CD14-positive monocyte (primary cell): Measurements from ENCODE around the gene ZC3H4. TPM values are rescaled to one million over a fixed set of nuclear protein-coding genes. Genes with fewer than 3 reads are reported as not detected.

ENCODE experiments used
- DNase-seq, 3 donors: peaks; one replicate each; pipeline ENCODE4 v3.0.0-alpha.2; 2011 to 2022
- H2AFZ ChIP-seq: 2 replicates; pipeline ENCODE4 v1.6.0; 2012; ENCODE audit warnings: mild to moderate bottlenecking, low read depth, low read length, inconsistent platforms; ENCODE audit not compliant: insufficient read depth, poor library complexity, severe bottlenecking
- H3K27ac ChIP-seq, 2 donors: 1 replicate in 1 of 2; 2 replicates in 1 of 2; pipeline ENCODE4 v1.5.1; 2012 to 2013; ENCODE audit warnings: low read length in 2 of 2, control low read depth in 1 of 2, inconsistent platforms in 1 of 2, low read depth in 1 of 2, mild to moderate bottlenecking in 1 of 2
- H3K27me3 ChIP-seq, 2 donors: one replicate each; pipeline versions ENCODE4 v1.6.0 to v1.6.1; 2011 to 2013; ENCODE audit warnings: low read length in 2 of 2; ENCODE audit not compliant: control insufficient read depth in 2 of 2, insufficient read depth in 2 of 2
- H3K36me3 ChIP-seq, 2 donors: replicated peaks in 1 of 2; 1 replicate in 1 of 2; 2 replicates in 1 of 2; pipeline versions ENCODE4 v1.5.1 to v1.6.1; 2012 to 2013; ENCODE audit warnings: low read length in 2 of 2, control low read depth in 1 of 2, inconsistent platforms in 1 of 2, mild to moderate bottlenecking in 1 of 2; ENCODE audit not compliant: insufficient read depth in 2 of 2, control insufficient read depth in 1 of 2
- H3K4me1 ChIP-seq, 2 donors: 1 replicate in 1 of 2; 2 replicates in 1 of 2; pipeline versions ENCODE4 v1.5.1 to v1.6.1; 2012 to 2013; ENCODE audit warnings: low read length in 2 of 2, control low read depth in 1 of 2, inconsistent platforms in 1 of 2, mild to moderate bottlenecking in 1 of 2, moderate library complexity in 1 of 2; ENCODE audit not compliant: insufficient read depth in 2 of 2, control insufficient read depth in 1 of 2
- H3K4me2 ChIP-seq: replicated peaks from 2 replicates; pipeline ENCODE3; 2012; ENCODE audit warnings: low read length, moderate library complexity, mild to moderate bottlenecking; ENCODE audit not compliant: poor library complexity, severe bottlenecking; ENCODE audit errors: extremely low read depth
- H3K4me3 ChIP-seq, 3 experiments: fragments of 200-600 bp in 1 of 3; sonication (generic) in 1 of 3; replicated peaks in 1 of 3; 1 replicate in 2 of 3; 2 replicates in 1 of 3; pipeline ENCODE4 v1.5.1; 2011 to 2013; ENCODE audit warnings: low read length in 3 of 3, mild to moderate bottlenecking in 3 of 3, control low read depth in 2 of 3, low read depth in 2 of 3, inconsistent platforms in 1 of 3, moderate library complexity in 1 of 3
- H3K79me2 ChIP-seq: 2 replicates; pipeline ENCODE4 v1.6.0; 2012; ENCODE audit warnings: mild to moderate bottlenecking, control low read depth, inconsistent platforms, low read length, moderate library complexity; ENCODE audit not compliant: insufficient read depth
- H3K9ac ChIP-seq: 2 replicates; pipeline ENCODE4 v1.6.0; 2017; ENCODE audit warnings: low read length, mild to moderate bottlenecking; ENCODE audit not compliant: insufficient read depth, poor library complexity, severe bottlenecking
- H3K9me3 ChIP-seq, 2 donors: replicated peaks in 1 of 2; 1 replicate in 1 of 2; 2 replicates in 1 of 2; pipeline versions ENCODE4 v1.5.1 to v1.6.1; 2012 to 2013; ENCODE audit warnings: low read length in 2 of 2, control low read depth in 1 of 2; ENCODE audit not compliant: control insufficient read depth in 1 of 2, insufficient read depth in 1 of 2
- H4K20me1 ChIP-seq: 2 replicates; pipeline ENCODE4 v1.6.0; 2012; ENCODE audit warnings: mild to moderate bottlenecking, low read length, control low read depth, moderate library complexity; ENCODE audit not compliant: insufficient read depth
- H3K27ac Mint-ChIP-seq, 7 donors: one replicate each; pipeline ENCODE4 v1.8.0; 2020; ENCODE audit warnings: mild to moderate bottlenecking in 7 of 7, mixed read lengths in 7 of 7, moderate library complexity in 6 of 7, inconsistent platforms in 2 of 7
- H3K27me3 Mint-ChIP-seq, 3 donors: one replicate each; pipeline ENCODE4 v1.8.0; 2021 to 2022; ENCODE audit warnings: low read depth in 3 of 3, mild to moderate bottlenecking in 3 of 3, mixed read lengths in 3 of 3, moderate library complexity in 3 of 3, inconsistent platforms in 1 of 3
- H3K36me3 Mint-ChIP-seq, 2 donors: one replicate each; pipeline ENCODE4 v1.8.0; 2020; ENCODE audit warnings: mixed read lengths in 2 of 2, inconsistent platforms in 1 of 2, mild to moderate bottlenecking in 1 of 2
- H3K4me1 Mint-ChIP-seq: one replicate; pipeline ENCODE4 v1.8.0; 2020; ENCODE audit warnings: mild to moderate bottlenecking, mixed read lengths
- H3K4me3 Mint-ChIP-seq, 2 donors: one replicate each; pipeline ENCODE4 v1.8.0; 2020; ENCODE audit warnings: mild to moderate bottlenecking in 2 of 2, mixed read lengths in 2 of 2, moderate library complexity in 1 of 2
- H3K9me3 Mint-ChIP-seq, 7 donors: one replicate each; pipeline ENCODE4 v1.8.0; 2020 to 2022; ENCODE audit warnings: mixed read lengths in 7 of 7, mild to moderate bottlenecking in 6 of 7, moderate library complexity in 6 of 7, inconsistent platforms in 2 of 7
- CTCF ChIP-seq: fragments of 200-600 bp; IDR thresholded peaks from one replicate; pipeline ENCODE4 v1.8.0; 2022; ENCODE audit warnings: antibody characterized with exemption, mild to moderate bottlenecking
- WGBS: methylation state at CpG from one replicate; pipeline ENCODE4 v1.1.5; 2013; ENCODE audit warnings: missing lambda C conversion rate; ENCODE audit not compliant: insufficient coverage; 5-methylcytosine and 5-hydroxymethylcytosine counted together
- intact Hi-C, 2 donors: fragments of 100-400 bp; cut with micrococcal nuclease; formaldehyde crosslinking; loops; one replicate each; pipeline versions ENCODE4 v1.15.0 to v1.15.1; 2023
- polyA plus RNA-seq, 3 donors: library from polyadenylated mRNA; depleted of rRNA in 1 of 3; unstranded in 2 of 3; stranded (reverse) in 1 of 3; fragments of 300-500 nt in 2 of 3; fragments of >200 nt in 1 of 3; fragmentation: Illumina TruSeq in 2 of 3; gene quantifications; 1 replicate in 2 of 3; 2 replicates in 1 of 3; pipeline ENCODE4 v1.2.3, GENCODE V29; 2012 to 2021

ZC3H4 gene
- polyA plus RNA-seq, 3 donors, result 0.24 to 9.9 (median 0.60) TPM

DNA sequence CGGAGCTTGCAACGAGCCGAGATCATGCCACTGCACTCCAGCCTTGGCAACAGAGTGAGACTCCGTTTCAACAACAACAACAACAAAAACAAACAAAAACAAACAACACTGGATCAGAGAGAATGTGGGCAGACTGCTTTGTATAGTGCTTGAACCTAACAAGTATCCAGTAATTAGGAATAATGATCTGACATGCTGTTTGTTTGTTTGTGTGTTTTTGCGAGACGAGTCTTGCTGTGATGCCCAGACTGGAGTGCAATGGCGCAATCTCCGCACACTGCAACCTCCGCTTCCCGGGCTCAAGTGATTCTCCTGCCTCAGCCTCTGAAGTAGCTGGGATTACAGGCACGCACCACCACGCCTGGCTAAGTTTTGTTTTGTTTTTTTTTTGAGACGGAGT lies 31.1 kb upstream of the ZC3H4 start:
- Mint-ChIP-seq H3K27me3 (peaks cover 0 to 1% (median 1%) of the 10 kb centered on the region in 3 donors), H3K9me3 (peaks cover 0 to 2% (median 0%) of the 10 kb centered on the region in 7 donors), H3K4me1 (peaks cover 4% of the 10 kb centered on the region), H3K27ac (peak overlapping the region in 2 of 7 donors; percentile 24 to 32), H3K36me3 (peaks cover 49 to 79% of the 10 kb centered on the region in 2 donors), H3K4me3 (no peak overlapping the region)
- Histone ChIP-seq H3K27me3 (no peaks in the 10 kb centered on the region), H3K9ac (no peak overlapping the region), H4K20me1 (peaks cover 3% of the 10 kb centered on the region), H3K27ac (no peak overlapping the region), H3K79me2 (peaks cover 46% of the 10 kb centered on the region), H3K9me3 (no peaks in the 10 kb centered on the region), H3K4me2 (no peak overlapping the region), H3K4me1 (no peaks in the 10 kb centered on the region), H3K4me3 (no peak overlapping the region), H2AFZ (no peak overlapping the region), H3K36me3 (peaks cover 56 to 65% of the 10 kb centered on the region in 2 donors)
- DNase-seq, result no peak
- intact Hi-C loops, result loop anchor here in 1 of 2 donors (10.0 kb wide), 1 partner anchor 60 kb away; no protein-coding TSS in a partner anchor
- no peak for TF ChIP-seq CTCF
- 98% methylated on average over 9 of the region's 13 CpGs for WGBS

GRCh38 chr19:47143322-47144073 lies 29.9 kb upstream of the ZC3H4 start:
- no peaks in the 10 kb centered on the region for H3K27me3 ChIP-seq
- H2AFZ ChIP-seq, result no peak overlapping the region
- H3K4me3 Mint-ChIP-seq, result no peak overlapping the region
- H3K4me3 ChIP-seq, result no peak overlapping the region
- WGBS, result 97% methylated on average over 11 of the region's 11 CpGs
- H4K20me1 ChIP-seq, result peaks cover 3% of the 10 kb centered on the region
- intact Hi-C loops, result loop anchor here in 1 of 2 donors (10.0 kb wide), 1 partner anchor 61 kb away; no protein-coding TSS in a partner anchor
- no peak overlapping the region for H3K27ac ChIP-seq
- peaks cover 52 to 60% of the 10 kb centered on the region in 2 donors for H3K36me3 ChIP-seq
- H3K4me1 ChIP-seq, result no peaks in the 10 kb centered on the region
- TF ChIP-seq CTCF, result no peak
- H3K4me2 ChIP-seq, result no peak overlapping the region
- peaks cover 57% of the 10 kb centered on the region for H3K79me2 ChIP-seq
- DNase-seq, result no peak
- peaks cover 52 to 82% of the 10 kb centered on the region in 2 donors for H3K36me3 Mint-ChIP-seq
- H3K9me3 Mint-ChIP-seq, result peaks cover 0 to 2% (median 0%) of the 10 kb centered on the region in 7 donors
- H3K27me3 Mint-ChIP-seq, result peaks cover 0 to 1% (median 1%) of the 10 kb centered on the region in 3 donors
- H3K27ac Mint-ChIP-seq, result peak overlapping the region in 2 of 7 donors; percentile 12 to 27
- H3K9ac ChIP-seq, result no peak overlapping the region
- no peaks in the 10 kb centered on the region for H3K9me3 ChIP-seq
- H3K4me1 Mint-ChIP-seq, result peaks cover 6% of the 10 kb centered on the region
